IMR-90 (cell line): ENCODE data around the gene EPN2. TPM values are rescaled to one million over a fixed set of nuclear protein-coding genes. Genes with fewer than 3 reads are reported as not detected.

Experiments
- ATAC-seq: fragments of 200-7000 bp; cut with Tn5 transposase; 2 replicates; pipeline ENCODE4 v1.9.1; 2020; ENCODE audit warnings: low read depth, mild to moderate bottlenecking, moderate library complexity
- BruUV-seq: library from RNA; stranded (reverse); fragments of 400-500 nt; replicated peaks from 2 replicates; lab custom pipeline; 2021; lab: Mats Ljungman, UMichigan
- CTCF ChIA-PET: fragments of 300-600 bp; formaldehyde crosslinking; extraction: SDS; loops from one replicate; lab custom pipeline; 2021; ENCODE audit warnings: antibody characterized with exemption; lab: Yijun Ruan, JAX
- POLR2A ChIA-PET: fragments of 300-600 bp; sonication (Branson Sonifier 250); formaldehyde crosslinking; loops from one replicate; lab custom pipeline; 2022; ENCODE audit warnings: antibody characterized with exemption; ENCODE audit not compliant: unreplicated experiment; lab: Charles Lee
- DNase-seq: peaks from one replicate; pipeline ENCODE4 v3.0.0; 2013
- H2AFZ ChIP-seq: replicated peaks from 2 replicates; pipeline ENCODE3; 2013; ENCODE audit warnings: low read length, mild to moderate bottlenecking; ENCODE audit not compliant: poor library complexity
- H2AK5ac ChIP-seq: 2 replicates; pipeline ENCODE4 v1.6.1; 2013; ENCODE audit warnings: low read depth, low read length, inconsistent platforms
- H2AK9ac ChIP-seq: replicated peaks from 2 replicates; pipeline ENCODE3; 2013; ENCODE audit warnings: mild to moderate bottlenecking, low read depth, low read length, moderate library complexity; ENCODE audit not compliant: poor library complexity
- H2BK120ac ChIP-seq: 2 replicates; pipeline ENCODE4 v1.6.1; 2013; ENCODE audit warnings: low read depth, low read length, inconsistent platforms
- H2BK15ac ChIP-seq: 3 replicates; pipeline ENCODE4 v1.6.1; 2013; ENCODE audit warnings: low read depth, low read length, inconsistent platforms
- H2BK20ac ChIP-seq: 2 replicates; pipeline ENCODE4 v1.6.1; 2013; ENCODE audit warnings: low read depth, mild to moderate bottlenecking, inconsistent platforms, low read length, moderate library complexity
- H2BK5ac ChIP-seq: 2 replicates; pipeline ENCODE4 v1.6.1; 2013; ENCODE audit warnings: mild to moderate bottlenecking, low read depth, low read length, inconsistent platforms; ENCODE audit not compliant: poor library complexity, severe bottlenecking
- H3K14ac ChIP-seq: replicated peaks from 2 replicates; pipeline ENCODE4 v1.6.1; 2013; ENCODE audit warnings: low read depth, low read length, inconsistent platforms
- H3K18ac ChIP-seq: 2 replicates; pipeline ENCODE4 v1.6.1; 2013; ENCODE audit warnings: low read depth, low read length, control low read depth
- H3K23ac ChIP-seq: 2 replicates; pipeline ENCODE4 v1.6.1; 2013; ENCODE audit warnings: low read depth, low read length, inconsistent platforms
- H3K27ac ChIP-seq: 2 replicates; pipeline ENCODE4 v1.5.1; 2013; ENCODE audit warnings: mild to moderate bottlenecking, control low read depth, low read length; ENCODE audit not compliant: insufficient read depth
- H3K27me3 ChIP-seq: 2 replicates; pipeline ENCODE4 v1.6.1; 2013; ENCODE audit warnings: low read length; ENCODE audit not compliant: control insufficient read depth, insufficient read depth
- H3K36me3 ChIP-seq: 2 replicates; pipeline ENCODE4 v1.6.1; 2013; ENCODE audit warnings: low read length, mixed read lengths; ENCODE audit not compliant: control insufficient read depth, insufficient read depth
- H3K4ac ChIP-seq: 2 replicates; pipeline ENCODE4 v1.6.1; 2013; ENCODE audit warnings: low read depth, low read length, inconsistent platforms
- H3K4me1 ChIP-seq: 2 replicates; pipeline ENCODE4 v1.6.1; 2013; ENCODE audit warnings: low read length, mixed read lengths; ENCODE audit not compliant: control insufficient read depth, insufficient read depth
- H3K4me2 ChIP-seq: 2 replicates; pipeline ENCODE4 v1.6.1; 2013; ENCODE audit warnings: low read depth, mild to moderate bottlenecking, control low read depth, low read length, moderate library complexity
- H3K4me3 ChIP-seq: 2 replicates; pipeline ENCODE4 v1.5.1; 2013; ENCODE audit warnings: low read depth, mild to moderate bottlenecking, control low read depth, low read length, moderate library complexity; ENCODE audit not compliant: insufficient read depth
- H3K56ac ChIP-seq: 2 replicates; pipeline ENCODE4 v1.6.1; 2013; ENCODE audit warnings: low read length, inconsistent platforms; ENCODE audit not compliant: insufficient read depth; ENCODE audit errors: extremely low read depth
- H3K79me1 ChIP-seq, 2 experiments: 2 replicates each; pipeline ENCODE4 v1.6.1; 2013; ENCODE audit warnings: low read length in 2 of 2, inconsistent platforms in 1 of 2, low read depth in 1 of 2
- H3K9ac ChIP-seq: 2 replicates; pipeline ENCODE4 v1.6.1; 2013; ENCODE audit warnings: low read depth, low read length, control low read depth
- H3K9me1 ChIP-seq: 2 replicates; pipeline ENCODE4 v1.6.1; 2013; ENCODE audit warnings: low read length, inconsistent platforms; ENCODE audit not compliant: insufficient read depth
- H3K9me3 ChIP-seq: 2 replicates; pipeline ENCODE4 v1.6.1; 2013; ENCODE audit warnings: low read length; ENCODE audit not compliant: control insufficient read depth, insufficient read depth
- H4K20me1 ChIP-seq: 2 replicates; pipeline ENCODE4 v1.6.1; 2013; ENCODE audit warnings: low read length, inconsistent platforms; ENCODE audit not compliant: insufficient read depth
- H4K5ac ChIP-seq: 2 replicates; pipeline ENCODE4 v1.6.1; 2013; ENCODE audit warnings: mild to moderate bottlenecking, low read depth, low read length, control low read depth
- H4K8ac ChIP-seq, 2 experiments: 2 replicates each; pipeline ENCODE4 v1.6.1; 2013; ENCODE audit warnings: low read depth in 2 of 2, low read length in 2 of 2, control low read depth in 1 of 2, inconsistent platforms in 1 of 2
- H4K91ac ChIP-seq: 2 replicates; pipeline ENCODE4 v1.6.1; 2013; ENCODE audit warnings: low read depth, low read length, inconsistent platforms; ENCODE audit not compliant: insufficient read depth
- CEBPB ChIP-seq: IDR thresholded peaks from 2 replicates; pipeline ENCODE4 v1.6.1; 2012; ENCODE audit warnings: low read depth, low read length, improper control_type of control experiment
- CTCF ChIP-seq: conservative IDR thresholded peaks from 2 replicates; pipeline ENCODE4 v1.5.1; 2012; ENCODE audit warnings: mild to moderate bottlenecking, low read depth, low read length, improper control_type of control experiment
- MAZ ChIP-seq: IDR thresholded peaks from 2 replicates; pipeline ENCODE4 v1.6.1; 2012; ENCODE audit warnings: low read depth, mild to moderate bottlenecking, low read length, improper control_type of control experiment, moderate library complexity, borderline replicate concordance
- WGBS, 2 experiments: methylation state at CpG; one replicate each; pipeline versions ENCODE4 v1.1.5 to v1.1.7; 2013; ENCODE audit warnings: missing lambda C conversion rate in 2 of 2; ENCODE audit not compliant: insufficient read length in 1 of 2; ENCODE audit errors: extremely low coverage in 2 of 2; 5-methylcytosine and 5-hydroxymethylcytosine counted together
- dilution Hi-C: fragments of 300-500 bp; cut with HindIII; formaldehyde crosslinking; loops from one replicate; pipeline ENCODE4 v1.14.3; 2018; ENCODE audit warnings: low sequenced_read_pairs; ENCODE audit not compliant: unreplicated experiment
- in situ Hi-C: fragments of 300-500 bp; cut with MboI; formaldehyde crosslinking; loops from 3 replicates; pipeline ENCODE4 v1.14.3; 2019; ENCODE audit warnings: low sequenced_read_pairs, inconsistent platforms, mixed read lengths
- intact Hi-C: fragments of 100-400 bp; cut with micrococcal nuclease; formaldehyde crosslinking; loops from 2 replicates; pipeline ENCODE4 v1.10.0; 2022
- polyA plus RNA-seq, 3 experiments: library from polyadenylated mRNA; depleted of rRNA; stranded (reverse); fragments of >200 nt; gene quantifications; 2 replicates each; pipeline ENCODE4 v1.2.3, GENCODE V29; 2012; ENCODE audit warnings: low replicate concordance in 1 of 3
- total RNA-seq: library from RNA; depleted of rRNA; stranded (reverse); fragments of >200 nt; gene quantifications from 2 replicates; pipeline ENCODE4 v1.2.3, GENCODE V29; 2012

Gene EPN2
- total and polyA plus RNA-seq, 2 of the 4 experiments (the other 2 are of a cell fraction) = 14.9 to 25.3 TPM

DNA sequence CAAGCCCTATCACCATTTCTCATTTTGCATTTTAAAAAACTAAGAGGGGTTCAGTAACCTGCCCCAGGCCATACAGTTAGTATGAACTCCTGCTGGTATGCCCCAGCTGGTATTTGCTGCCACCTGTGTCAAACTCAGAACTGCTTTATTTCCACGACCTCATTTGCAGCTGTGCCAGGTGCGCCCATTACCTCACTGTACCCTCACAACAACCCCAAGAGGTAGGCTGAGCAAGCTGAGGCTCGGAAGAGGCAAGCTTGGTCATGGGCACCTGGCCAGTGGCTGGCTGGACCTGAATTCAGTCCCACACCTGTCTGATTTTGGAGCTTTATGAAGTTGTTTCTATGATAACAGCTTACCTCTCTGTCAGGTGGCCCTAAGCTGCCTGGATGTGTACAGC lies 7.6 kb downstream of the EPN2 start:
- peaks cover 75% of the 10 kb centered on the region for H4K20me1 ChIP-seq
- POLR2A ChIA-PET = no interaction called here
- H3K23ac ChIP-seq = no peak overlapping the region
- peaks cover 3% of the 10 kb centered on the region; the same call in 1 of the 2 replicates for H3K36me3 ChIP-seq
- H3K9me3 ChIP-seq = no peaks in the 10 kb centered on the region
- H4K8ac ChIP-seq = no peak overlapping the region
- in situ Hi-C loops (no loop called here), intact Hi-C loops (no loop called here), dilution Hi-C loops (no loop called here)
- no TSS peak for BruUV-seq
- WGBS, 2 experiments = no CpG with 5 or more reads among the region's 3 CpGs
- H3K56ac ChIP-seq = no peak overlapping the region
- H3K4me3 ChIP-seq = no peak overlapping the region
- H2AK9ac ChIP-seq = no peak overlapping the region
- peaks cover 16% of the 10 kb centered on the region for H3K4me1 ChIP-seq
- no peak overlapping the region for H4K5ac ChIP-seq
- peaks cover 29 to 84% of the 10 kb centered on the region in 2 experiments for H3K79me1 ChIP-seq
- no peak overlapping the region for H3K4ac ChIP-seq
- no peak overlapping the region for H3K18ac ChIP-seq
- H2AFZ ChIP-seq = no peak overlapping the region
- H3K9ac ChIP-seq = no peak overlapping the region
- CTCF ChIA-PET = no interaction called here
- DNase-seq (no peak), ATAC-seq (no peak)
- H2BK120ac ChIP-seq = no peak overlapping the region
- no peak overlapping the region for H3K14ac ChIP-seq
- no peak overlapping the region for H3K27ac ChIP-seq
- no peak overlapping the region for H2BK5ac ChIP-seq
- H3K4me2 ChIP-seq = no peak overlapping the region
- TF ChIP-seq CTCF (no peak), MAZ (no peak), CEBPB (no peak)
- H3K9me1 ChIP-seq = peaks cover 39% of the 10 kb centered on the region
- no peak overlapping the region for H2BK15ac ChIP-seq
- no peak overlapping the region for H2BK20ac ChIP-seq
- no peaks in the 10 kb centered on the region for H3K27me3 ChIP-seq
- no peak overlapping the region for H2AK5ac ChIP-seq
- no peak overlapping the region for H4K91ac ChIP-seq
